Smooth muscle cell (in vitro differentiated cells): ENCODE measurements around the gene CDK15. TPM values are rescaled to one million over a fixed set of nuclear protein-coding genes. Genes with fewer than 3 reads are reported as not detected.
"Not testable (repeated sequence)": the region's sequence is repeated elsewhere in the genome, so short reads cannot be mapped to it uniquely, and the experiment has no call there.

ENCODE experiments used
- DNase-seq: peaks from one replicate; lab custom pipeline; 2025; ENCODE audit not compliant: unreplicated experiment; lab: John Stamatoyannopoulos, UW
- H2AFZ ChIP-seq: fragments of 200-600 bp; sonication (generic); 2 replicates; pipeline ENCODE4 v1.6.0; 2016; ENCODE audit warnings: antibody characterized with exemption, low read depth, mild to moderate bottlenecking
- H3F3A ChIP-seq: fragments of 200-600 bp; sonication (generic); 2 replicates; pipeline ENCODE4 v1.6.0; 2017; ENCODE audit warnings: antibody characterized with exemption, low read depth
- H3K27ac ChIP-seq: fragments of 200-600 bp; sonication (generic); 2 replicates; pipeline ENCODE4 v1.5.1; 2016; ENCODE audit warnings: low read depth, mild to moderate bottlenecking
- H3K27me3 ChIP-seq: fragments of 200-600 bp; sonication (generic); 2 replicates; pipeline ENCODE4 v1.6.1; 2016; ENCODE audit warnings: low read depth, mild to moderate bottlenecking
- H3K36me3 ChIP-seq: fragments of 200-600 bp; sonication (generic); 2 replicates; pipeline ENCODE4 v1.5.1; 2016; ENCODE audit warnings: low read depth
- H3K4me1 ChIP-seq: fragments of 200-600 bp; sonication (generic); 2 replicates; pipeline ENCODE4 v1.5.1; 2016; ENCODE audit warnings: low read depth
- H3K4me2 ChIP-seq: fragments of 200-600 bp; sonication (generic); 2 replicates; pipeline ENCODE4 v1.6.0; 2016; ENCODE audit warnings: mild to moderate bottlenecking
- H3K4me3 ChIP-seq: fragments of 200-600 bp; sonication (generic); 2 replicates; pipeline ENCODE4 v1.5.1; 2016; ENCODE audit warnings: mild to moderate bottlenecking
- H3K79me2 ChIP-seq: fragments of 200-600 bp; sonication (generic); 2 replicates; pipeline ENCODE4 v1.6.0; 2016; ENCODE audit warnings: low read depth, mild to moderate bottlenecking
- H3K9ac ChIP-seq: fragments of 200-600 bp; sonication (generic); 2 replicates; pipeline ENCODE4 v1.6.0; 2016; ENCODE audit warnings: low read depth
- H3K9me3 ChIP-seq: fragments of 200-600 bp; sonication (generic); replicated peaks from 2 replicates; pipeline ENCODE4 v1.5.1; 2016; ENCODE audit warnings: low read depth
- H4K20me1 ChIP-seq: fragments of 200-600 bp; sonication (generic); 2 replicates; pipeline ENCODE4 v1.6.0; 2016; ENCODE audit warnings: low read depth
- WGBS: methylation state at CpG from one replicate; pipeline ENCODE4 v1.1.7; 2016; ENCODE audit warnings: low lambda C conversion rate; 5-methylcytosine and 5-hydroxymethylcytosine counted together
- polyA plus RNA-seq: library from polyadenylated mRNA; unstranded; fragments of >200 nt; fragmentation: Nextera tagmentation; extraction: Ambion mirVana; gene quantifications from 2 replicates; pipeline ENCODE4 v1.2.1, GENCODE V29; 2016
- total RNA-seq: library from RNA; depleted of rRNA; stranded (reverse); fragments of >200 nt; gene quantifications from 2 replicates; pipeline ENCODE4 v1.2.3, GENCODE V29; 2014
- TF ChIP-seq, protein P1 (sequence below): fragments of 200-600 bp; sonication (generic); IDR thresholded peaks from 2 replicates; pipeline ENCODE4 v1.5.1; 2017; ENCODE audit warnings: borderline replicate concordance, mild to moderate bottlenecking, antibody characterized with exemption; ENCODE audit not compliant: insufficient read depth, poor library complexity, severe bottlenecking

The CDK15 gene
- total and polyA plus RNA-seq, 2 experiments from 2014 or later: 0.40 to 0.93 TPM

DNA sequence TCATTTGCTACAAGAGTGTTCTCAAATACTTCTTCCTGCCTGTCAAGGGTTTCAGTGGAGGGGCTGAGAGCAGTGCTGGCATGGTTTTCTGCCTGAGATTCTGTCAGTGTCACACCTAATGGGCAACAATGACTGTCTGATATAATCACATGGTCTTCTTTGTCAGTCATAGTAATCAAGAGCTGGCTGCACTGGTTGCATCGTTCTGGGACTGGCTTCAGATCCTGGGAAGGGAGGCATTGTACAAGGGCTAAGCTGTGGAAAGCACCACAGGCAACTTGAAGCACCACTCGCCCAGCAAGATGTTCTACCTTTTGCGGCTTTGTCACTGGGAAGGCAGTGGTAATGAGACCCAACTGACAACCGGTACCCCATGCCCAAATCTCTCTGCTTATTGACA, 45.2 kb upstream of the CDK15 start:
- 95% methylated on average over 4 of the region's 4 CpGs for WGBS
- Histone ChIP-seq H2AFZ (no peak overlapping the region), H3K4me3 (no peak overlapping the region), H3K27ac (no peak overlapping the region), H3K9ac (no peak overlapping the region), H3K9me3 (no peaks in the 10 kb centered on the region), H3K27me3 (no peaks in the 10 kb centered on the region), H3K4me2 (no peak overlapping the region), H3K79me2 (no peaks in the 10 kb centered on the region), H3K4me1 (no peaks in the 10 kb centered on the region), H4K20me1 (peaks cover 10% of the 10 kb centered on the region), H3K36me3 (peaks cover 16% of the 10 kb centered on the region), H3F3A (no peaks in the 10 kb centered on the region)
- DNase-seq: no peak
- TF ChIP-seq, protein P1, sequence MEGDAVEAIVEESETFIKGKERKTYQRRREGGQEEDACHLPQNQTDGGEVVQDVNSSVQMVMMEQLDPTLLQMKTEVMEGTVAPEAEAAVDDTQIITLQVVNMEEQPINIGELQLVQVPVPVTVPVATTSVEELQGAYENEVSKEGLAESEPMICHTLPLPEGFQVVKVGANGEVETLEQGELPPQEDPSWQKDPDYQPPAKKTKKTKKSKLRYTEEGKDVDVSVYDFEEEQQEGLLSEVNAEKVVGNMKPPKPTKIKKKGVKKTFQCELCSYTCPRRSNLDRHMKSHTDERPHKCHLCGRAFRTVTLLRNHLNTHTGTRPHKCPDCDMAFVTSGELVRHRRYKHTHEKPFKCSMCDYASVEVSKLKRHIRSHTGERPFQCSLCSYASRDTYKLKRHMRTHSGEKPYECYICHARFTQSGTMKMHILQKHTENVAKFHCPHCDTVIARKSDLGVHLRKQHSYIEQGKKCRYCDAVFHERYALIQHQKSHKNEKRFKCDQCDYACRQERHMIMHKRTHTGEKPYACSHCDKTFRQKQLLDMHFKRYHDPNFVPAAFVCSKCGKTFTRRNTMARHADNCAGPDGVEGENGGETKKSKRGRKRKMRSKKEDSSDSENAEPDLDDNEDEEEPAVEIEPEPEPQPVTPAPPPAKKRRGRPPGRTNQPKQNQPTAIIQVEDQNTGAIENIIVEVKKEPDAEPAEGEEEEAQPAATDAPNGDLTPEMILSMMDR: no peak

DNA sequence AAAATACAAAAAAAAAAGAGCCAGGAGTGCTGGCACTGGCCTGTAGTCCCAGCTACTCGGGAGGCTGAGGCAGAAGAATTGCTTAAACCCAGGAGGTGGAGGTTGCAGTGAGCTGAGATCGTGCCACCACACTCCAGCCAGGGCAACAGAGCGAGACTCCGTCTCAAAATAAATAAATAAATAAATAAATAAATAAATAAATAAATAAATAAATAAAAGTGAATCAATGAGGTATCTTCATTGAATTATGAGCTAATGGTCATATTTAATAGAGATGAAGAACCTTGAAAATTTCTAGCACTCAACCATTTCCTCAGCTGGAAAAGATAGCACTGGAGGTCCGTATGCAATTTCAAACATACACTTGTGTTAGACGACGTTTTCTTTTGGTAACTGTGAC, 41.9 kb upstream of the CDK15 start:
- H3K36me3 ChIP-seq: peaks cover 10% of the 10 kb centered on the region

GRCh38 chr2:201765799-201766198, 40.5 kb upstream of the CDK15 start:
- Histone ChIP-seq H3K79me2 (peaks cover 17% of the 10 kb centered on the region), H3K27ac (no peak overlapping the region), H4K20me1 (peaks cover 28% of the 10 kb centered on the region), H3K9ac (no peak overlapping the region), H2AFZ (no peak overlapping the region), H3K36me3 (peaks cover 5% of the 10 kb centered on the region), H3K27me3 (no peaks in the 10 kb centered on the region), H3K4me2 (no peak overlapping the region), H3K4me3 (no peak overlapping the region), H3F3A (no peaks in the 10 kb centered on the region), H3K9me3 (no peaks in the 10 kb centered on the region), H3K4me1 (no peaks in the 10 kb centered on the region)
- DNase-seq: no peak
- TF ChIP-seq, protein P1: no peak

More for the DNA sequence above, 41.9 kb upstream of the CDK15 start:
- H3K79me2 ChIP-seq, H3K9me3 ChIP-seq, H3K27me3 ChIP-seq, H3F3A ChIP-seq, H3K4me2 ChIP-seq, H3K4me3 ChIP-seq, H2AFZ ChIP-seq, H3K4me1 ChIP-seq, H3K9ac ChIP-seq, H3K27ac ChIP-seq, DNase-seq: not testable (repeated sequence)
- peaks cover 16% of the 10 kb centered on the region for H4K20me1 ChIP-seq
- 98% methylated on average over 7 of the region's 7 CpGs for WGBS

- H3K4me1 ChIP-seq: no peaks in the 10 kb centered on the region
- no peak for DNase-seq
- H3K27me3 ChIP-seq: no peaks in the 10 kb centered on the region
- H3K79me2 ChIP-seq: peaks cover 47% of the 10 kb centered on the region
- 85% methylated on average over 1 of the region's 1 CpG for WGBS
- no peak overlapping the region for H3K4me2 ChIP-seq
- H3K4me3 ChIP-seq: no peak overlapping the region
- TF ChIP-seq, protein P1: no peak
- peaks cover 55% of the 10 kb centered on the region for H4K20me1 ChIP-seq
- H3K36me3 ChIP-seq: no peaks in the 10 kb centered on the region
- no peaks in the 10 kb centered on the region for H3K9me3 ChIP-seq
- H2AFZ ChIP-seq: no peak overlapping the region
- no peaks in the 10 kb centered on the region for H3F3A ChIP-seq
- H3K9ac ChIP-seq: no peak overlapping the region
- no peak overlapping the region for H3K27ac ChIP-seq
Observed at GRCh38 chr2:201768918-201769317, 37.4 kb upstream of the CDK15 start.
